NCI-H2227 treated with DMSO at 0.1 percent for 48 hours (cell line): Measurements from ENCODE around the gene ZBTB43.
"Not testable (repeated sequence)": the region's sequence is repeated elsewhere in the genome, so short reads cannot be mapped to it uniquely, and the experiment has no call there.

Experiments
- DNase-seq: peaks from one replicate; lab custom pipeline; 2025; lab: John Stamatoyannopoulos, UW

Gene ZBTB43, protein sequence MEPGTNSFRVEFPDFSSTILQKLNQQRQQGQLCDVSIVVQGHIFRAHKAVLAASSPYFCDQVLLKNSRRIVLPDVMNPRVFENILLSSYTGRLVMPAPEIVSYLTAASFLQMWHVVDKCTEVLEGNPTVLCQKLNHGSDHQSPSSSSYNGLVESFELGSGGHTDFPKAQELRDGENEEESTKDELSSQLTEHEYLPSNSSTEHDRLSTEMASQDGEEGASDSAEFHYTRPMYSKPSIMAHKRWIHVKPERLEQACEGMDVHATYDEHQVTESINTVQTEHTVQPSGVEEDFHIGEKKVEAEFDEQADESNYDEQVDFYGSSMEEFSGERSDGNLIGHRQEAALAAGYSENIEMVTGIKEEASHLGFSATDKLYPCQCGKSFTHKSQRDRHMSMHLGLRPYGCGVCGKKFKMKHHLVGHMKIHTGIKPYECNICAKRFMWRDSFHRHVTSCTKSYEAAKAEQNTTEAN

DNA sequence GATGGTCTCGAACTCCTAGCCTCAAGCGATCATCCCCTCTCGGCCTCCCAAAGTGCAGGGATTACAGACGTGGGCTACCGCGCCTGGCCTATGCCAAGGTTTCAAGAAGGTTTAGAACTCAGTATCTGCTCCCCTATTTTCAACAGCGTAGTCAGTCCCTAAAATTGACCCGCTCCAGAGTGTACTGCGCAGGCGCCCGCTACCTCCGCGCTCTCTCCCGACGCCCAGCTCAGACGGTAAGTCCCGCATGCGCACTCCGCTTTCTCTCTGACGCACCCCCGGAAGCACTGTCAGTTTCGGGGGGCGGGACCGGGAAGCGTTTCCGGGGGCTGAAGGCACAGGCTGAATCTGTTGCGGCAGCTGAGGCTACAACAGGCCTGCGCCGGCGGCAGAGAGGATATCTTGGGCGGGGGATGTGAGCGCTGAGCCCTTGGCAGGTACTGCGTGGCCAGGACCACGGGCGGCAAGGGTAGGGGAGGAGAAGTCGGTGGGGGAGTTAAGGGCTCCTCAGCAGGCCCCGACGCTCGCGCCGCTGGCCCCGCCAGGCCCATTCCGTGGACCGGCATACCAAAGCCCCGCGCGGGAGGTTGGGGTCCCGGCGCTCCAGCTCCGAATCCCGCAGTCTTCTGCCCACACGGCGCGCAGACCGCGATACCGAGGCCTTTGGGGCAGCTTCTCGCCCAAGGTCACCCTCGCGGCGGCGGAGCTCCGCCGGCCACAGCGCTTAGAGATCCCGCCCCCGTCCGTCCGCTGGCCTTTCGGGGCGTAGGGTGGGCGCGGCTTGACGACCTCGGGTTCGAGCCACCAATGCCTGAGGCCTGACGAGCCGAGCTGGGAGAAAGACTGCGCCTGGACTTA lies at the start of gene ZBTB43:
Gene ZBTB43 (plus strand): TSS at position 345 of the 858 bp plus-strand sequence. CDS start 27,470 bp downstream, outside the sequence.
- DNase-seq: peak; percentile 93

DNA sequence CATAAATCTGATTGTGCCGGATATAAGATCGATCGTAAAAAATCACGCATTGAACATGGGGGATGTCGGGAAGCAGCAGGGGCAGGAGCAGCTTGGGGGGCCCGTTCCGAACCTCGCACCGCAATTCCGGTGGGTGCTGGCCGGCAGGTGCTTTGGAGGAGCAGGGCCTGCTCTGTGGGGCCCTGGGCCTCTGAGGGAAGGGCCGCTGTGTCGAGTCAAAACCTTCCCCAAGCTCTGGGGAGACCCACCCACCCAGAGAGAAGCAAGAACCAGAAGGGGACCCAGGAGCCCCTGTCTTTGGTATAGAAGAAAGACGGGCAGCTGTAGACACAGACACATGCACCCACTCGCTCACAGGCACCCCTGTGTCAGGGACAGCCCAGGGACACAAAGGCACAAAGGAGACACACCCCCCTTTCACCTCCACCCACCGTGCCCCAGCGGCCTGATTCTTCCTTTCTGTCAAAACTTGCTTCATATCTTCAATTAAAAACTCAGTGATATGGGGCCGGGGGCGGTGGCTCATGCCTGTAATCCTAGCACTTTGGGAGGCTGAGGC lies 49.4 kb upstream of the ZBTB43 start:
- DNase-seq: no peak

DNA sequence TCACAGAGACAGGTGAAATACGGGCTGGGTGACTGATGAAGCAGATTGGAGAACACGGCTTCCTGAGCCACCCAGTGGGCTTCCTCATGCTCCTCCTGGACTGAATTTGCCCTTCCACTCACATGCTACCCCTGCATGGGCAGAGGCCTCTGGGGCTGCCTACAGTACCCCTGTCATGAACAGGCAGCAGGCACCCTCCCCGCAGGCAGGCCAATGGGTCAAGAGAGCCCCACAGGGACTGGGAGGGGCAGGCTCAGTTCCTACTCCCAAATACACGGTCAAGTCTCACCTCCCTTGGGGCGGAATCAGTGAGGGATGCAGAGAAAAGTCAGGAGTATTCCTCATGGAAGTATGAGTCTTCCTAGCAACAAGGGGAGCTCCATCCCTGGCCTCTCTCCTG lies 48.6 kb upstream of the ZBTB43 start:
- no peak for DNase-seq

DNA sequence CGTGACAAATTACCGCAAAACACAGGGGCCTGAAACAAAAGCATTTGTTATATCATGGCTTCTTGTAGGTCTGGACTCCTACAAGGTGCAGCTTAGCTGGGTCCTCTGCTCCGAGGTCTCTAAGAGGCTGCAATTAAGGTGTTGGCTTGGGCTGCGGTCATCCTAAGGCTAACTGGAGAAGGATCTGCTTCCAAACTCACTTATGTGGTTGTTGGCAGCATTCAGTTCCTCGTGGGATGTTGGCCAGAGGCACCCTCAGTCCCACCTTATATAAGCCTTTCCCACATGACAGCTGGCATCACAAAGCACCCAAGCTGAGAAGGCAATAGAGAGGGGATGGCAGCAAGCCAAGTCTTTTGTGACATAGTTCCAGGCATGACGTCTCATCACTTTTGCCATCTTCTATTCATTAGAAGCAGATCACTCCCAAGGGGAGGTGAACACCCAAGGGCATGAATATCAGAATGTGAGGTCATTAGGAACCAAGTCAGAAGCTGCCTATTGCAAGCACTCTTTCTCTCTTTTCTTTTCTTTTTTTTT lies 47.9 kb upstream of the ZBTB43 start:
- DNase-seq: no peak

DNA sequence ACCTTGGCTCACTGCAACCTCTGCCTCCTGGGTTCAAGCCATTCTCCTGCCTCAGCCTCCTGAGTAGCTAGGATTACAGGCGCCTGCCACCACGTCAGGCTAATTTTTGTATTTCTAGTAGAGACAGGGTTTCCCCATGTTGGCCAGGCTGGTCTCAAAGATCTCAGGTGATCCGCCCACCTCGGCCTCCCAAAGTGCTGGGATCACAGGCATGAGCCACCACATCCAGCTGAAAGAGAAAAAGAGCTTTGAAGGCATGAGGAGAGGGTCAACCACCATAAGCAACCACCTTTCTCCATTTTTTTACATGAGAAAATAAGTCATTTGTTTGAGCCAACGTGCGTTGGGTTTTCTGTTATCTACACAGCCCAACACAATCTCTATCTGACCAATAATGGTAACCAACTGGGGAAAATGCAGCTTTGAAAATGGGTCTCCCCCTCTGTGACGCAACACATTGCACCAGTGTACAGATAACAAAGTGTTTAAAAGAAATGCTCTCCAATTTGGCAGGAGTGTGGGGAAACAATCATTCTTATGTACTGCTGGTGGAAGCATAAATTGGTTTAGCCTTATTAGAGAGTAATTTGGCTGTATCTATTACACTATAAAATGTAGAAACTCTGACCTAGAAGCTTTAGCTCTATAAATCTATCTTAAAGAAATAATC lies 45.8 kb upstream of the ZBTB43 start:
- no peak for DNase-seq

DNA sequence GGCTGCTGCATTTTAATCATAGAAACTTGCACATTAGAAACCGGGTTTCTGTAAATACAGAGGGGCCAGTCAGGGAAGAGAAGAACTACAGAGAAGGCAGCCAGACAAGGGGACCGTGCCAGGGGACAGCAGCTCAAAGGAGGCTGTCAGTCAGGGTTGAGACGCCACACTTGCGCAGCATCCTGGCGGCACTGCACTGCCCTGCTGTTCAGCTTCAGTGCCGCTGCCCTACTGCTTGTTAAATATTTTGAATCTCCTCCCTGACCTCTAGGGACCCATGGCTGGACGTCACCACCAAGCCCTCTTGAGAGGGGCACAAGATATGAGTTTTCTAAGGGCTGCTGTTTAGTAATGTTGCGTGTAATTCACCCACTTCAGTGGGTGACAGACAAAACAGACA lies 43.6 kb upstream of the ZBTB43 start:
- no peak for DNase-seq

DNA sequence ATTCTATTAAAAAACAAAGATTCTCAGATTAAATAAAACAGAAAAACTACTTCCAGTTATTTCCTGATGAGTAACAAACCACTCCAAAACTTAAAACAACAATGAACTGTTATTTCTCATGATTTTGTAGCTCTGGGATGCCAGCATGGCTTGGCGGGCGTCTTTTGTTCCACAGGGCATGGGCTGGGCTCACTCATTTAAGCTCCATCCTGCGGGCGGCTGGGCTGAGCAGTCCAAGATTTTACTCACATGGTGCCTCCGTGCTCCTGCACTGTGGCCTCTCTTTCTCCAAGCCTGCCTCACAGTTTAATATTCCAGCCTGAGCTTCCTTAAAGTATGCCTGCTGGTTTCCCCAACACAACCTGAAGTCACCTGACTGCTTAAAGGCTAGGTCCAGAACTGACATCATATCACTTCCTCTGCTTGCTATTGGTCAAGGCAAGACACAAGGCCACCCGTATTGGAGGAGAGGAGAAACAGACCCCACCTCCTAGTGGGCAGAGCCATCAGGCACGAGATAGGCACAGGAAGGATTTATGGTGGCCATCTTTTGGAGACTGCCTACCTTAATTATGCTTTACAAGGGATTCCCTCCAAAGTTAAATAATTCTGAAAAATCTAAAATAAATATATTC lies 41.6 kb upstream of the ZBTB43 start:
- no peak for DNase-seq

DNA sequence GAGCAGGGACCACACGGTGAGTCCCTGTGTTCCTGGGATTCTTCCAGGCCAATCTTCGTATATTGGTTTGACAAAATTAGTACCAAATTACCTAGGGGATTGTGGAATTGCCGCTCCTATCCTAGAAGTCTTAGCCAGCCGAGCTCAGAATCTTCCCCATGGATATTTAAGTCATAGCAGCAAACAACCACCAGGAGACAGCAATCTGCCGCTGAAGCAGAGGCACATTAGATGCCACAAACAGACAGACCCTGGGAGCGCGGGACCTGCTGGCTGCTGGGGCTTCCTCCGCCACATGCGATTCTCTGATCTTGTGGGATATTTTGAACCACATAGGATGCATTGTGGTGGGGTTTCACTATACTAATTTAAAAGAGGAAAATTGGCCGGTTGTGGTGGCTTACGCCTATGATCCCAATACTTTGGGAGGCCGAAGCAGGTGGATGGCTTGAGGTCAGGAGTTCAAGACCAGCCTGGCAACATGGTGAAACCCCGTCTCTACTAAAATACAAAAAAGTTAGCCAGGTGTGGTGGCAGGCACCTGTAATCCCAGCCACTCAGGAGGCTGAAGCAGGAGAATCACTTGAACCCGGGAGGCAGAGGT lies 31.7 kb upstream of the ZBTB43 start:
- no peak for DNase-seq

DNA sequence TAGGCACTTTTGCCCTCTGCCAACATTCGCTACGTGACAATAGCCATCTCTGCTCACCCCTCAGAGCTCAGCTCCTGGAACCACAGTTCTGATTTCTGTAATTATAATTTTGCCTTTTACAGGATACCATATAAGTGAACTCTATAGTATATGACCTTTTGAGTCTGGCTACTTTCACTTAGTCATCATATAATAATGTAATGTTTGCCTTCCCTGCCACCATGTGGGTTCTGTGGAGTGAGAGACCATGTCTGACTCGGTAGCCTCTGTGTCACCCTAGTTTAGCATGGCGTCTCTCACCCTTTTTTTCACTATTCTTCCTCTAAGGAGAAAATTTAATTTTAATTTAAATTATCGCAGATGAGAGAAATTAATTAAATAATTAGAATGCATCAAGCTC lies 28.9 kb upstream of the ZBTB43 start:
- no peak for DNase-seq

DNA sequence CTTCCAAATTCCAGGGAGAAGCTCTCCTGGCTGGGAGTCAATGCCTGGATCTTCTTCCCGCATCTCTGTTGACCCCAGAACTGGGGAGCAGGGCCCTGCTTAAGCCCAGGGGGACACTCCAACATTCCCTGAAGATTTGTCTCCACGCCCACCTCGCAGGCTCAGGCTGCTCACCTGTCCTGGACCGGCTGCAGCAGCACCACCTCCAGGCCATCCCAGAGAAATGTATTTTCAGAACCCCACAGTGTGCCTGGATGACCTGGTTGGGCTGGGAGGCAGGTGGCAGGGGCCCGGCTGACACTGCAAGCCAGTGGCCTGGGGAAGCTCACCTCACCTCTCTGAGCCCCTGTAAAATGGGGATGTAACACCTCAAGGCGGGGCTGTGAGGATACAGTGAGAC lies 27.1 kb upstream of the ZBTB43 start:
- no peak for DNase-seq

DNA sequence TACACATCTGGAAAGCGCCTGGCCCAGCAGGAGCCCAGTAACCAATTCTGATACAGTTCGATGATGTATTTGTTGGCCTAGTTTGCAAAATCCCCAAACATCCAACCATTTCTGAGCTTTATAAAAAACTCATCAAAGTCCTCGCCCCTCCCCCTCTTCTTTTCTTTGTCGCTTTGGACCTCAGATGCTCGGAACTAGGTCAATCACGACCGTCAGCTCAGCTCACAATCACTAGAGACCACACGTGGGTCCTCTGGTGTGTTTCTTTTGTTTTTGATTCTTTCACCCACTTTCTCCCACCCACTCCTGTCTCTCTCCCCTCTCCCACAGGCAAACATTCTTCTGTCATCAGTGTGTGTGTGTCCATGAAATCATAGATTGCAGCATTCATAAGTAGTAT lies 26.7 kb upstream of the ZBTB43 start:
- no peak for DNase-seq

DNA sequence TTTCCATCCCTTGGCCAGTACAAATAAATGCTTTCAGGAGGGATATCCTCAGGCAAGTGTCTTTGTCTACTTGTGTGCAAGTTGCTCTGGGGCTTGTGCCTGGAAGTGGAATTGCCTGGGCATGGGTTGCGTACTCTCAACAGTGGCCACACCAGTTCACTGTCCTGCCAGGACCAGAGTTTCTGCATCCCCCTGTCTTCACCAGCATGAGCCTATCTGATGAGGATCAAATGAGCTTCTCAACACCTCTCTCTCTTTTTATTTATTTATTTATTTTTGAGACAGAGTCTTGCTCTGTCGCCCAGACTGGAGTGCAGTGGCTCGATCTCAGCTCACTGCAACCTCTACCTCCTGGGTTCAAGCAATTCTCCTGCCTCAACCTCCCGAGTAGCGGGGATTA lies 26.1 kb upstream of the ZBTB43 start:
- DNase-seq: not testable (repeated sequence)

DNA sequence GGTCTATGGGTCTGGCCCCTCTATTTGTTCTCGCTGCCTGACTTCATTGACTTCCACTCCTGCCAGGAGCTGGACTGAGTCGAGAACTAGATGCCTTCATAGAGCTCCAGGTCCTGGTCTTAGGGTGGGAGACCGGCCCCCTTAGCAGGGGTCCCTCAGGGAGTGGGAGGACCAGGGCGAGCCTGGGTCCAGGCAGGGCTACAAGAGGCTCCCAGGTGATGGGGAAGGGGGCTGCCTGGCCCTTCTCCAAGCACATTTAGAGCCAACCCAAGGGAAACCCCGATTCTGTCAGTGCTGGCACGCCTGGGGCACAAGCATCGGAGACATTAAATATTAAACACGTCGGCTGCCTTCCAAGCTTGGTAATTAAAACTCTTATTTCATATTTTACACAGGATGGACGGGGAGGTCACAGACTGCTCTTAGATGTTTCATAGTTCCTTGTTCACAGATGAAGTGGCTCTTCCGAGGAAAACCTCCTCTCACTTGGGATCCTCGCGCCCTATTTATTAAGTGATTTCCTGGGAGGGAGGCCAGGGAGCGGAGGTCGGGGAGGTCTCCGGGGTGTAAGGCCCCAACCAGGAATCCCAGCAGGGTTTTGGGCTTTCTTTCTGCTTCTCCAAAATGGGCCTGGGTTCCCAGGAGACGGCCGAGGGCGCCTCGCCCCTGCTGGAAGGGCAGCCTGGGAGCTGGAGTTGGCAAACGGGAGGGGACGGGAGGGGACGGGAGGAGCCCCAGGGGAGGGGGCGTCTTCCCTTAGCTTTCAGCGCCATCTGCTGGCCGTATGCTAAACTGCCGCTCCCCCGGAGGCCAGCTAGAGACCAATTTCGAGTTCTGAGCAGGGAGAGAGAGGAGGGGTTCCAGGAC lies 23.4 kb upstream of the ZBTB43 start:
- DNase-seq: peak; percentile 80

DNA sequence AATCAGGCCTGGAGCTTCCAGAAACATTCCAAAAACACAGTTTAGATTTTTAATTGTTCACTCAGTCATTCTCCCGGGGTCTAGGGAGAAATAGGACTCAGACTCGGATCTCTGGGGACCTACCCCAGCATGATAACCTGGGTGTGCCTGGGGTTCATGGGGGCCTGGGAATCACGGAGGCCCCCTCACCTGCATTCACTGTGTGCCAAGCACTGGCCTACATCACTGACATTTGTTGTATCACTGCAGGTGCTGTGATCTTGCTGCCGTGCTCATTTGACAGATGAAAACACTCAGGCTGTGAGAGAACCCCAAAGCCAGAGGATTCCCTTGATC lies 22.8 kb upstream of the ZBTB43 start:
- no peak for DNase-seq

DNA sequence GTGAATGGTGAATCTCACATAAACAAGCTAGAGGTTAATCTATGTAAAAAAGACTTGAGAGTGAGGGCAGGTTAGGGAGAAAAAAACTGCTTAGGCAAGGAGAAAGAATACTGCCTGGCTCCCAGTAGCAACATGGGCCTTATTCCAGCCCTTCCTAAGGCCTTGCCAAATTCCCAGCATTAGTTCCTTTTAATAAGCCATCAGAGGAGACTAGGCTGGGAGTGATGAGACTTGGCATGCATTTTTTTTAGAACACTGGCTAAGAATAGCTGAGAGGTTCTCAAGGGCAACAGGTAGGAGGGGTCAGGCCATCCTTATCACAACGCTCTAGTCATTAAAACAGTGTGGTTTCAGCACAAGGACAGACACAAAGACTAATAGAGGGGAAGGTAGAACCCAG lies 20.9 kb upstream of the ZBTB43 start:
- no peak for DNase-seq

DNA sequence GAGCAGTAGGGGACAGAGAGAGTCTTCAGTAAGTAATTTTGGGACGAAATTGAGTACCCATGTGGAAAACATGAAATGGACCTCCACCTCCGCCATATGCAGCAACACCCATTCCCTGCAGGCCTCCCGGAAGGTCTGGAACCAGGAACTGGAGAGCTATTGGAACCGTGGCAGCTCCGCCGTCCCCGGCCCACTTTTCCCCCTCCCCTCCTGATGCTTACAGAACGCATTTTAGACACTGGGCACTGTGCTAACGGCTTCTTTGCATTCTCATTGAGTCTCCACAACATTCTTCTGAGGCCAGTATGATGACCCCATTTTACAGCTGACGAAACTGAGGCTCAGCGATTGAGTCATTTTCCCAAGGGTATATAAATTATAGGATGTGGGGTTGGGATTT lies 20.4 kb upstream of the ZBTB43 start:
- no peak for DNase-seq

DNA sequence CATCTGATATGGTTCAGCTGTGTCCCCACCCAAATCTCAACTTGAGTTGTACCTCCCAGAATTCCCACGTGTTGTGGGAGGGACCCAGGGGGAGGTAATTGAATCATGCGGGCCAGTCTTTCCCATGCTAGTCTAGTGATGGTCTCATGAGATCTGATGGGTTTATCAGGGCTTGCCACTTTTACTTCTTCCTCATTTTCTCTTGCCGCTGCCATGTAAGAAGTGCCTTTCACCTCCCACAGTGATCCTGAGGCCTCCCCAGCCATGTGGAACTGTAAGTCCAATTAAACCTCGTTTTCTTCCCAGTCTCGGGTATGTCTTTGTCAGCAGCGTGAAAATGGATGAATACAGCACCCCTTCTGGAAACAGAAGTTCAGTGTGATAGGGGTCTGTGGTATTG lies 20.0 kb upstream of the ZBTB43 start:
- not testable (repeated sequence) for DNase-seq

DNA sequence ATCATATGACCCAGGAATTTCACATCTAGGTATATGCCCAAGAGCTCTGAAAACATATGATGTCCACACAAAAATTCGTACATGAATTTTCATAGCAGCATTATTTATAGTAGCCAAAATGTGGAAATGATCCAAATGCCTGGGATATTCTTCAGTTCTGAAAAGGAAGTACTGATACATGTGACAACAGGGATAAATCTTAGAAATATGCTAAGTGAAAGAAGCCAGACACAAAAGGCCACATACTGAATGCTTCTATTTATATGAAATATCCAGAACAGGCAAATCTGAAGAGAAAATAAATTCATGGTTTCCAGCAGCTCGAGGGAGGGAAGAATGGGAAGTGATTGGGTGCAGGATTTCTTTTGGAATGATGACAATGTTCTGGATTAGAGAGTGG lies 16.8 kb upstream of the ZBTB43 start:
- no peak for DNase-seq

DNA sequence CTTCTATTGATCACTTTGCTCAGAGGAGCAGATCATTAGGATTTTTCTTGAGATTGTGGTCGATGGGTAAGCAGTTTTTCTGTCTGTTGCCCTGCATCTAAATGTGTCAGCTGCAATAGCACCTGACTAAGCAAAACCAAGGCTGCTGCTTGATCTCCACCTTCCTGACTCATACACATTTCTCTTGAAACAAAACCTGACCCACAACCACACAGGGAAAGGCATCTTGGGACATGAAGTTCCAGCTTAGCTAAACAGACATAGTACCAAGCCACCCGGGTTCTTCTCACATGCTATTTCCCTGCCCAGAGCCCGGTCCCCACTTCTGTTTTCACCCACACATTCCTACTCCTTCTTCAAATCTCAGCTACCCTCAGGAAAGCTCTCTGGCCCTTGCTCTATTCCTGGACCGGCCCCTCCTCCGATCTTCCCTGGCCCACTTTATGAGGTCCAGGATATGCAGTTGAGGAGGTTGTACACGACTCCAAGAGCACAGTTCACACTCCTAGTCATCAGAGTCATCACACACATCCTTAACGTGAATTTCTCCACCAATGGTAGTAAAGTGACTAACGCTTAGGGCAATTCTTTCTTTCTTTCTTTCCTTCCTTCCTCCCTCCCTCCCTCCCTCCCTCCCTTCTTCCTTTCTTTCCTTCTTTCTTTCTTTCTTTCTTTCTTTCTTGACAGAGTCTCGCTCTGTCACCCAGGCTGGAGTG lies 16.0 kb upstream of the ZBTB43 start:
- no peak for DNase-seq

DNA sequence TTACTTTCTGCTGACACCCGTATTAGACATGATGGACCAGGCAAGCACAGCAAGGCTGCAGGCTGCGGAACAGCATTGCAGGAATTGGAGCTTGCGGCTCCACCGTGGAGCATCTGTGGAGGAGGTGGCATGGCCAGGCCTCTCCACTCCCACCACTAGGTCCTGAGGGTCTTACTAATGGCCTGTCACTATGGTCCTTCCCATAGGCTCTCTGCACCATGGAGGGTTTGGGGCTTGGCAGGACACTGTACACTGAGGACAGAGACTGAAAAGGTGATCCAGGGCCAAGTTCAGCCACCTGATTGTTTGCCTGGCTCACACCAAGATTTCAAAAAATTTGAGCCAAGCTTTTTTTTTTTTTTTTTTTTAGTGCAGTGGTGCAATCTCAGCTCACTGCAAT lies 14.3 kb upstream of the ZBTB43 start:
- no peak for DNase-seq
